BE2C (cell line): ENCODE measurements around the gene GDAP1L1.

Experiments used
- DNase-seq: peaks from one replicate; pipeline ENCODE4 v3.0.0-alpha.2; 2020
- H3K27me3 ChIP-seq: fragments of 250-450 bp; sonication (Bioruptor Pico); 2 replicates; pipeline ENCODE4 v1.5.1; 2020; ENCODE audit warnings: mild to moderate bottlenecking
- H3K36me3 ChIP-seq: fragments of 250-450 bp; sonication (Bioruptor Pico); 2 replicates; pipeline ENCODE4 v1.5.1; 2020; ENCODE audit warnings: mild to moderate bottlenecking
- H3K4me1 ChIP-seq: fragments of 250-450 bp; sonication (Bioruptor Pico); 2 replicates; pipeline ENCODE4 v1.5.1; 2020
- H3K4me3 ChIP-seq: 2 replicates; pipeline ENCODE4 v1.5.1; 2011; ENCODE audit warnings: low read depth, low read length
- H3K9me3 ChIP-seq: fragments of 250-450 bp; sonication (Bioruptor Pico); 2 replicates; pipeline ENCODE4 v1.5.1; 2020
- TF ChIP-seq, protein P1 (sequence below): IDR thresholded peaks from 2 replicates; pipeline ENCODE4 v1.5.1; 2012; ENCODE audit warnings: mild to moderate bottlenecking, low read depth, low read length

The GDAP1L1 gene

DNA sequence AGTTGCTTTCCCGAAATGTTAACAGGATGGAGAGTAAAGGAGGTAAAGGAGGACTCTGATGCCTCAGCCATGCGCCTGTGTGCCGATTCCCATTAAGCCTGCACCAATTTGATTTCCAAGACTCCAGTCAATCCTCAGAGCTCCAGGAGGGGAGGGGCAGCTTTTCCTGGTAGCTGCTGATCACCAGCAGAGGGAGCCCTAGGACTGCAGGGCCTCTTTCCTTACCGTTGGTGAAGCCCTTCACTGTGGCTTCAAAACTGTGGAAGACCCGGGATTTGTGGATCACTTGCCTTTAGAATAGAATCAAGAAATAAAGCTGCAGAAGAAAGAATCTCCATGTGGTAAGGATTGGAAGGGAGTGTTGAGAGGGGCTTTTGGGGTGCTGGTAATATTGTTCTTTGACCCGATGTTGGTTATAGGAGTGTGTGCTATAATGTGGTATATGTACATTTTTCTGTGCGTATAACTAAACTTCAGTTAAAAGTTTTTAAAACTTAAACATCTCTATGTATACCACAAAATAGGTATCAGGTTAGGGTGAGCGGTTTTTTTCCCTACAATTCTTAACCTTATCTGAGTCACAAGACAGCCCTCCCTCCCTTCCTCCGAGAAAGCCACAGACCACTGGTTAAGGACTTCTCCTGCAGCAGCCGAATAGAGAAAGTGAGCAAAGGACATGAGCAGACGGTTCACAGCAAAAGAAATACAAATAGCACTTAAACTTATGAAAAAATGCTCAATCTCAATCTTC, 29.6 kb upstream of the GDAP1L1 start:
- H3K9me3 ChIP-seq: no peaks in the 10 kb centered on the region
- no peaks in the 10 kb centered on the region for H3K27me3 ChIP-seq
- H3K36me3 ChIP-seq: no peaks in the 10 kb centered on the region
- H3K4me1 ChIP-seq: peaks cover 4% of the 10 kb centered on the region
- peak; percentile 87 for DNase-seq
- TF ChIP-seq, protein P1, sequence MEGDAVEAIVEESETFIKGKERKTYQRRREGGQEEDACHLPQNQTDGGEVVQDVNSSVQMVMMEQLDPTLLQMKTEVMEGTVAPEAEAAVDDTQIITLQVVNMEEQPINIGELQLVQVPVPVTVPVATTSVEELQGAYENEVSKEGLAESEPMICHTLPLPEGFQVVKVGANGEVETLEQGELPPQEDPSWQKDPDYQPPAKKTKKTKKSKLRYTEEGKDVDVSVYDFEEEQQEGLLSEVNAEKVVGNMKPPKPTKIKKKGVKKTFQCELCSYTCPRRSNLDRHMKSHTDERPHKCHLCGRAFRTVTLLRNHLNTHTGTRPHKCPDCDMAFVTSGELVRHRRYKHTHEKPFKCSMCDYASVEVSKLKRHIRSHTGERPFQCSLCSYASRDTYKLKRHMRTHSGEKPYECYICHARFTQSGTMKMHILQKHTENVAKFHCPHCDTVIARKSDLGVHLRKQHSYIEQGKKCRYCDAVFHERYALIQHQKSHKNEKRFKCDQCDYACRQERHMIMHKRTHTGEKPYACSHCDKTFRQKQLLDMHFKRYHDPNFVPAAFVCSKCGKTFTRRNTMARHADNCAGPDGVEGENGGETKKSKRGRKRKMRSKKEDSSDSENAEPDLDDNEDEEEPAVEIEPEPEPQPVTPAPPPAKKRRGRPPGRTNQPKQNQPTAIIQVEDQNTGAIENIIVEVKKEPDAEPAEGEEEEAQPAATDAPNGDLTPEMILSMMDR: peak; percentile 100
- H3K4me3 ChIP-seq: no peak overlapping the region

DNA sequence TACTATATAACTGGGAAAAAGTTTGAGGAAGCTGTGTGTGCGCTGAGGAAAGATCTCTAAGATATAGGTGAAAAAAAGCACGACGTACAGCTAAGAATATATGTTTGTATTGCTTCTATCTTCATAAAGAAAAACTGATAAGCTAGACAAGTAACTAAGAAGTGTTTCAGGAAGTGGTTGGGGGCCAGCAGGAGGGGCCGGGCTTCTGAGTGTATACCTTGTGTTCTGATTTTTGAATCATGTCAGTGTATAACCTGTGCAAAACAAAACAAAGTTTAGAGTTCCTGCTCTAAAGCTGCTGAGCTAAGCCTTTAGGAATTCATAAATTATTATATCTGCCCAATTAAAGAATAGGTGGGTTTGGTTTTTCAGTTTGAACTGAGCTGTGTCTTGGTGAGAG, 28.7 kb upstream of the GDAP1L1 start:
- Histone ChIP-seq H3K9me3 (no peaks in the 10 kb centered on the region), H3K36me3 (no peaks in the 10 kb centered on the region), H3K27me3 (no peaks in the 10 kb centered on the region), H3K4me3 (no peak overlapping the region), H3K4me1 (peaks cover 4% of the 10 kb centered on the region)
- TF ChIP-seq, protein P1: no peak
- DNase-seq: no peak

DNA sequence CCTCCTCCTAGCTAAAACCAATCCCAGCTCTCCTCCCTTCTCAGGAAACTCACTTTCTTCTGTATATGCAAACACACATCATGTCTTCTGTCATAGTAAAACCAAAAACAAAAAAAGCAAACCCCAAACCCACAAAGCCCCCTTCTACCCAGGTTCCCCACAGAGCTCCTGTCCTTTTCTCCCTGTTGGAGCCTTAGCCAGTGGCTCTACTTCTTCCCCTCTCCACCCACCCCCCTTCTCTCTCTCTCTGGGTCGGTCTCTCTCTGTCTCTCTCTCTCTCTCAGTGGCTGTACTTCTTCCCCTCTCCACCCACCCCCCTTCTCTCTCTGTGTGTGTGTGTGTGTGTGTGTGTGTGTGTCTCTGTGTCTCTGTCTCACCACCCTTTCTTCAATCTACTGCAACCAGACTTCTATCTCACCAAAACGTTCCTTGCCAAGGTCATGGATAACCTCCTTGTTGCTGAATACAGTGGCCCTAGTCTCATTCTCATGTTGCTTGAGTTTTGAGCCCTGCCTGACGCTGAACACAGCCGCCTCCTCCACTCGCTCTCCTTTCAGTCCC, 27.9 kb upstream of the GDAP1L1 start:
- no peaks in the 10 kb centered on the region for H3K9me3 ChIP-seq
- no peaks in the 10 kb centered on the region for H3K36me3 ChIP-seq
- H3K27me3 ChIP-seq: no peaks in the 10 kb centered on the region
- H3K4me3 ChIP-seq: no peak overlapping the region
- no peak for DNase-seq
- peaks cover 4% of the 10 kb centered on the region for H3K4me1 ChIP-seq
- TF ChIP-seq, protein P1: no peak

DNA sequence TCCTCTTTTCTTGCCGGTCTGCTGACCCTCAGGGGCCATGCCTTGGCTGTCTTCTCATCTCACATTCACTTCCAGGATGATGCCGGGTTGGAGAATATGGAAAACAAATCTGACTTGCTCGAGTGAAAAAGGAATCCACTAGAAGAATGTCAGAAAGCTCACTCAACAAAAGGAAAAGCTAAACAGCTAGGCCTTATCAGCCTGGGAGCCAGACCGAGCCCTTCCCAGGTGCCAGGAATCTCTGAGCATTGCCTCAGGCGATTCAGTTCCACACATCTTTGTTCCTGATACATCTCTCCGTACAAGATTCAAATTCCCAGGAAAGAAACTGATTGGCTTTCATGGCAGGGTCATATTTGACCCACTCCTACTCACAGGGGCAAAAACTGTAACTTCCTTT, 27.3 kb upstream of the GDAP1L1 start:
- TF ChIP-seq, protein P1: no peak
- H3K36me3 ChIP-seq: no peaks in the 10 kb centered on the region
- no peaks in the 10 kb centered on the region for H3K27me3 ChIP-seq
- no peak overlapping the region for H3K4me3 ChIP-seq
- H3K4me1 ChIP-seq: peaks cover 4% of the 10 kb centered on the region
- no peak for DNase-seq
- H3K9me3 ChIP-seq: no peaks in the 10 kb centered on the region

DNA sequence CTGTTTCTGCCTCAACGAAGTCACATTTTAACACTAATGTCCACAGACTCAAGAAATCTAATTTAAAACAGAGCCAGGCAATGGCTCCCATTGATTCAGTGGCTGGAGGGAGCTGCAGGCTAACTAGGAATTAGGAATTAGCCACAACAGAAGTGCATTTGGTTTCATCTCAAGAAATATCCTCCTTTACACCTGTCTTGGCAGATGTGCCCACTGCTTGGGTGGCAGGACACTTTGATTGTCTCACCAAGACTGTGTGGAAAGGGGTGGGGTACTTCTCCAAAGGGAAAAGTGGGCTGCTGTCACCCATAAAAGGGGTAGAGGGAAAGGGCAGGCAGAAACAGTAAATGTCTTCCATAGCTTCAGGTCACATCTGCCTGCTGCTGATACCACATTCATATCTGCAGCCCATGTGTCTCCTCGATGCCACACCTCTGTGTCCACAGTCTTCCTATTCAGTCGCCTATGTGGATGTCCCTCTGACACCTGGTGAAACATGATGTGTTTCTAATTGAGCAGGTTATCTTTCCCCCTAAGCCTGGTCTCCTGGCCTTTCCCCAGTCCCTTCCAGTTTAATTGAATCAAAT, 25.6 kb upstream of the GDAP1L1 start:
- H3K36me3 ChIP-seq: no peaks in the 10 kb centered on the region

More for the DNA sequence above, 25.6 kb upstream of the GDAP1L1 start:
- DNase-seq: no peak
- no peaks in the 10 kb centered on the region for H3K27me3 ChIP-seq
- peaks cover 4% of the 10 kb centered on the region for H3K4me1 ChIP-seq
- TF ChIP-seq, protein P1: no peak
- H3K4me3 ChIP-seq: no peak overlapping the region
- H3K9me3 ChIP-seq: no peaks in the 10 kb centered on the region
